ENCODE results near the gene PHLDB2. TPM values are rescaled to one million over a fixed set of nuclear protein-coding genes. Genes with fewer than 3 reads are reported as not detected.

PHLDB2 gene
- total and polyA plus RNA-seq, 2 of the 8 experiments (the other 6 are each of a cell fraction or from before 2014, with no cell fraction given), result 5.8 to 22.6 TPM

- TF ChIP-seq NRF1 (IDR thresholded peaks at IDR 0.05; ENCODE audit: low read depth, low read length) (no peak), POLR2AphosphoS5 (IDR thresholded peaks at IDR 0.05; ENCODE audit: low read depth, low read length) (no peak), YY1 (IDR thresholded peaks at IDR 0.05; ENCODE audit: low read depth, low read length) (no peak), SP2 (IDR thresholded peaks at IDR 0.05; ENCODE audit: low read length) (no peak), MAFK (IDR thresholded peaks at IDR 0.05; ENCODE audit: low read depth, low read length) (no peak), BCL11A (IDR thresholded peaks at IDR 0.05; ENCODE audit: low read depth in 2 of 2, low read length in 2 of 2) (no peak)
These were observed 134.0 kb downstream of the PHLDB2 start (continued) for GRCh38 chr3:111993038-111993437.

Measured in H1 (cell line).